Suppressor macrophage (primary cell): ENCODE data around the gene DYNC1LI1.
"Not testable (repeated sequence)": the region's sequence is repeated elsewhere in the genome, so short reads cannot be mapped to it uniquely, and the experiment has no call there.

Experiments
- DNase-seq, 4 experiments: peaks; one replicate each; pipeline ENCODE4 v3.0.0-alpha.2; 2020 to 2022

The DYNC1LI1 gene

GRCh38 chr3:32583708-32584107, 13.1 kb upstream of the DYNC1LI1 start:
- DNase-seq = no peak

- DNase-seq = not testable (repeated sequence)
Measured at GRCh38 chr3:32578669-32579068, 8.0 kb upstream of the DYNC1LI1 start.

GRCh38 chr3:32577581-32578556, 7.2 kb upstream of the DYNC1LI1 start:
- peak; percentile 73 to 90 (median 85) for DNase-seq

- DNase-seq = no peak
Measured at GRCh38 chr3:32577174-32577573, 6.5 kb upstream of the DYNC1LI1 start.

DNA sequence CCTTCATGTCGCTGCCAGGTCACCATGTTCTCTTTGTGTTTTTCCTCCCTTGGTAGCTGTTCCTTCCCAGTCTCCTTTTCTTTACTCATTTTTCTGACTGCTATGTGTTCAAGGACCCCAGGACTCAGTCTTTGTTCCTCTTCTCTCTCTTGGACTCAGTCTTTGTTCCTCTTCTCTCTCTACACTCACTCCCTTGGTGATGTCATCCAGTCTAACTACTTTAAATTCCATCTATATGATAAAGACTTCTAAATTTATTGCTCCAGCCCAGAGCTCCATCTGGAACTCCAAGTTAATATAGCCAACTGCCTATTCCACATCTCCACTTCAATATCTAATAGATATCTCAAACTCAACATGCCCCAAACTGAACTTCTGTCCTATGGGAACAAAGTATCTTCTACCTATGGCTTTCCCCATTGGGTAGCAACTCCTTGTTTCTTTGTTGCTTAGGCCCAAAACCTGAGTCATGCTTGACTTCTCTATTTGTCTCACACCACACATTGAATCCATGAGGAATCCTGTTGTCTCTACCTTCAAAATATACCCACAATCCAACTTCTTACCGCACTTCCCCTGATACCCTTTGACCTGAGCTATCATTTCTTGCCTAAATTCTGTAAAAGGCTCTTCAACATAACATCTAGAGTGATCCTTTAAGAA, 4.9 kb upstream of the DYNC1LI1 start:
- peak; percentile 35 to 76 (median 60) for DNase-seq

DNA sequence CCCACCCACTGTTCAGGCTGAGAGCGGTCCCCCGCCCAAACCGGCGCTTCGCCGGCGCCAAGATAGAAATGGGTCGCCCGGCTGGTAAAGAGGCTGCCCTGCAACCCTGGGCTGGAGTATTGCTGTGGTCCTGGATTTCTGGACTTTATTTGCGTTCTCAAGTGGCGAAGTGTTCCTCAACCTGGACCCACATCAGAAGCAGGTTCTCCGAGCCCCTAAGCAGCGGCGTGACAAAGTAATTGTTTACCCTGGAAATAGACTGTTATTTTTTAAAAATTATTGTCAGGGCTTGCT, 481 bp upstream of the DYNC1LI1 start:
- DNase-seq = no peak

DNA sequence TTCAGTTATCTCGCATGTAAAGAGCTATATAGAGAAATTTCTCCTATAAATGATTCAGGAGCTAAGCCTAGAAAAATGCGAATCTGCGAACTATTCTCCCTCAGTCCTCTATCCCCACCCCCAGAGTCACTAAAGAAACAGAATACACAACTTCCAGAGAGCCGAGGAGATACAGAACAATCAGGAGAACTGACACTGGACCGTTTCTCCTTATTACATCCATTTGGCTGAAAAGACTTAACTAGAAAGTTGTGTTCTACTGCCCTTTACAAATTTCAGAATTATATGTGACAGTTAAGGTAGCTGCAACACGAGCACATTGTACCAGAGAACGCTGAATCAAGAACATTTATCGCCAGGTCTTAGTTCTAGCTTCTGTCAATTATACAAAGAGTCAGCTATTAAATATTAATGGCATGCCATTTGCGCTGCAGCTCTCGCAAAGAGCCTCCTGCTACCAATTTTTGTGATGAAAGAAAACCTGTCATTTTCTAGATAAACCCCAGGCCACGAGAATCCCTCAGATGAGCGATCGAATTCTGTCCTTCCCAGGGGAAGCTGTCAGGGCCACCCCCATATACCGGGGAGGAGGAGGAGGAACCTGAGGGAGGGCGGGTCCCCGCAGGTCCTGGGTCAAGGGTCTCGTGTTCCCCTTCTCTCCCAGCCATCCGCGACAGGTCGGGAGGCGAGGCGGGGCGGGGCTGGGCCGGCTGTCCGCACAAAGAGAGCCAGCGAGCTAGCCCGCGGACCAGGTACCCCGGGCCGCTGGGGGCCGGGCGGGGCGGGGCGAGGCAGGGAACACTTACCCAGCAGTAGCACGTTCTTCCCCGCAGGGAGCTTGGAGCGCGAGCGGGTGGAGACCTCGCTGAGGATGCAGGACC, 878 bp downstream of the DYNC1LI1 start:
- DNase-seq = peak; percentile 49 to 76 (median 65)

GRCh38 chr3:32568953-32569352, 1.7 kb downstream of the DYNC1LI1 start:
- no peak for DNase-seq

- DNase-seq = peak in 2 of 4 experiments; percentile 27 to 34
Measured at GRCh38 chr3:32564195-32564594, 6.5 kb downstream of the DYNC1LI1 start.

GRCh38 chr3:32562640-32563039, 8.0 kb downstream of the DYNC1LI1 start:
- no peak for DNase-seq

GRCh38 chr3:32557640-32558352, 12.9 kb downstream of the DYNC1LI1 start:
- peak in 1 of 4 experiments; percentile 15 for DNase-seq

- no peak for DNase-seq
Measured at GRCh38 chr3:32556332-32556731, 14.3 kb downstream of the DYNC1LI1 start.

DNA sequence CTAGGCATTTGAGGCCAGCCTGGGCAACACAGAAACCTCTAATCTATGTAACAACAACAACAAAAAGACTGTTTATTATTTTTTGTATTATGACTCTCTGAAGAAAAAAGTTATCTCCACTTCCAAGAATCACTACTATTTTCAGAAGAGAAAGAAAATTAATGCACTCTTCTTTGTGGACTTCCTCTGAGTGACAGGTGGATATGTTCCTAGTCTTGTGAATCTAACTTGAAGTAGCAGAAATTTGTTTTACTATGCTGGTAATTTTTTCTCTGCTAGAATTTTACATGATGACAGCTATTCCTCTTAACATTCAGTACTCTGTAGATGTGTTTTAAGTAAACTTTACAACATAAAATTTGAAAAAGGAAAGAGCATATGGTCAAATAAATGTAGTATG, 16.7 kb downstream of the DYNC1LI1 start:
- DNase-seq = no peak

- DNase-seq = no peak
Measured at GRCh38 chr3:32553459-32553858, 17.2 kb downstream of the DYNC1LI1 start.

DNA sequence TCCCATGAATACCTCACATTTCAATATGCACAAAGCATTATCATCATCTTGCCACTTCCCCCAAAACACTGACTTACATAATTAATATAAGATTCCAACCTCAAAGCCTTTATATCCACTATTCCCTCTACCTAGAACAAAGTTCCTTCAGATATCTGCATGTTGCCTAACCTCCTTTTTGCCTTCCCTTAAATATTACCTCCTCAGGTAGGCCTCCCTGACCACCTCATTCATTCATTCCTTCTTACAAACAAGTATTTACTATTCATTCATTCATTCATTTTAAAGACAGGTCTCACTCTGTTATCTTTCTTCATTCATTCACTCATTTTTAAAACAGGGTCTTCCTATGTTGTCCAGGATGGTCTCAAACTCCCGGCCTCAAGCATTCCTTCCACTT, 18.6 kb downstream of the DYNC1LI1 start:
- no peak for DNase-seq

GRCh38 chr3:32551496-32551895, 19.2 kb downstream of the DYNC1LI1 start:
- no peak for DNase-seq

DNA sequence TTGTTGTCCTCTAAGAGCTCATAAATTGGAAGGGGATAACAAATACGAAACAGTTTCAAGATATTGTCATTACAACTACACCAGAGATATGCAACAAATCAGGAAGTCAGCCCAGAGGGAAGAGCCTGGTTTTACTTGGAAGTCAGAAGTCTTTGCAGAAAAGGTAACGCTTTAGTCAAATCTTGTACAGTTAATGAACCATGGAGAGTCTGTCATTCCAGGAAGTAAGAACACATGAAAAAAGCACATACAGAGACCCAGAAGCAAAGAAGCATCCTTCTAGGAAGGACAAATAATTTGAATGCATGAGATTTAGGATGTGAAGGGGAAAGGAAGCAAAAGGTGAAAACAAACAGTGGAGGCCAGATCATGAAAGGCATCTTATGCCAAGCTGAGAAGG, 19.6 kb downstream of the DYNC1LI1 start:
- peak in 1 of 4 experiments; percentile 18 for DNase-seq

- DNase-seq = no peak
Measured at GRCh38 chr3:32545305-32545704, 25.4 kb downstream of the DYNC1LI1 start.

GRCh38 chr3:32544894-32545293, 25.8 kb downstream of the DYNC1LI1 start:
- DNase-seq = no peak

DNA sequence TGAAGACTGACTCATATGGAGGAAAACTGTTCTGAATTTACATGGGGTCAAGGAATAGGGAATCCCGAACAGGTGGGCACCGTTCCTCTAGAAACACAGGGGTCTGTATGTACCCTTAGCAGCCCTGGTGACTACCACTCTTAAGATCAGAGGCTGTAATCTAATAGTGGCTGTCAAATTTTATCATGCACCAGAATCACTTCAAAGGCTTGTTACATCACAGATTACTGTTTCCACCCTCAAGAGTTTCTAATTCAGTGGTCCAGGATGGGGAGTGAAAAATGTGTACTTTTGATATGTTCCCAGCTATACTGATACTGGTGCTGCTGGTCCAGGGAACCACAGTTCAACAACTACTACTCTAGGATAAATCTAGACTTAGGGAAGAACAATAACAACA, 27.9 kb downstream of the DYNC1LI1 start:
- no peak for DNase-seq

GRCh38 chr3:32540899-32541298, 29.8 kb downstream of the DYNC1LI1 start:
- DNase-seq = no peak

- no peak for DNase-seq
Measured at GRCh38 chr3:32532434-32532833, 38.2 kb downstream of the DYNC1LI1 start.
